ENCODE data around the gene VPS18.

Gene VPS18

GRCh38 chr15:40855706-40856234, 38.5 kb upstream of the VPS18 start:
- TF ChIP-seq CREB5 (CRISPR knock-in tag; IDR thresholded peaks at IDR 0.05; ENCODE audit: low read depth) (no peak), PATZ1 (CRISPR knock-in tag; IDR thresholded peaks at IDR 0.05; ENCODE audit: borderline replicate concordance) (no peak), SNAI2 (CRISPR knock-in tag; IDR thresholded peaks at IDR 0.05) (no peak), ARNTL (CRISPR knock-in tag; IDR thresholded peaks at IDR 0.05; ENCODE audit: borderline replicate concordance, low read depth) (no peak), ISL1 (CRISPR knock-in tag; IDR thresholded peaks at IDR 0.05) (no peak), TCF4 (CRISPR knock-in tag; IDR thresholded peaks at IDR 0.05; ENCODE audit: borderline replicate concordance) (no peak), PPARA (CRISPR knock-in tag; IDR thresholded peaks at IDR 0.05; ENCODE audit: borderline replicate concordance) (no peak), CSDC2 (CRISPR knock-in tag; IDR thresholded peaks at IDR 0.05) (no peak), ZFP30 (CRISPR knock-in tag; IDR thresholded peaks at IDR 0.05) (no peak), ZC3H10 (CRISPR knock-in tag; IDR thresholded peaks at IDR 0.05) (no peak), ESRRG (CRISPR knock-in tag; IDR thresholded peaks at IDR 0.05) (no peak), OSR1 (CRISPR knock-in tag; IDR thresholded peaks at IDR 0.05) (no peak), TOX (CRISPR knock-in tag; IDR thresholded peaks at IDR 0.05; ENCODE audit: borderline replicate concordance) (no peak), ZNF70 (CRISPR knock-in tag; IDR thresholded peaks at IDR 0.05) (no peak)
- no peak for ATAC-seq

- TF ChIP-seq SNAI2 (CRISPR knock-in tag; IDR thresholded peaks at IDR 0.05) (no peak), ARNTL (CRISPR knock-in tag; IDR thresholded peaks at IDR 0.05; ENCODE audit: borderline replicate concordance, low read depth) (no peak), GLIS3 (CRISPR knock-in tag; IDR thresholded peaks at IDR 0.05) (no peak), CSDC2 (CRISPR knock-in tag; IDR thresholded peaks at IDR 0.05) (no peak), ZFP3 (CRISPR knock-in tag; IDR thresholded peaks at IDR 0.05) (no peak), PATZ1 (CRISPR knock-in tag; IDR thresholded peaks at IDR 0.05; ENCODE audit: borderline replicate concordance) (no peak), ISL1 (CRISPR knock-in tag; IDR thresholded peaks at IDR 0.05) (no peak), PPARA (CRISPR knock-in tag; IDR thresholded peaks at IDR 0.05; ENCODE audit: borderline replicate concordance) (no peak), ZFP30 (CRISPR knock-in tag; IDR thresholded peaks at IDR 0.05) (no peak), RARB (CRISPR knock-in tag; IDR thresholded peaks at IDR 0.05) (no peak), ZC3H10 (CRISPR knock-in tag; IDR thresholded peaks at IDR 0.05) (no peak), OSR1 (CRISPR knock-in tag; IDR thresholded peaks at IDR 0.05) (no peak), ESRRG (CRISPR knock-in tag; IDR thresholded peaks at IDR 0.05) (no peak), POU6F1 (CRISPR knock-in tag; IDR thresholded peaks at IDR 0.05; ENCODE audit: borderline replicate concordance, low read depth) (no peak), BACH2 (CRISPR knock-in tag; IDR thresholded peaks at IDR 0.05; ENCODE audit: borderline replicate concordance) (no peak), CREB5 (CRISPR knock-in tag; IDR thresholded peaks at IDR 0.05; ENCODE audit: low read depth) (no peak), TSHZ2 (CRISPR knock-in tag; IDR thresholded peaks at IDR 0.05) (no peak), ZNF565 (CRISPR knock-in tag; conservative IDR thresholded peaks at IDR 0.05; ENCODE audit: low read depth) (no peak), ZNF8 (CRISPR knock-in tag; IDR thresholded peaks at IDR 0.05) (no peak), TOX (CRISPR knock-in tag; IDR thresholded peaks at IDR 0.05; ENCODE audit: borderline replicate concordance) (no peak)
- ATAC-seq, result no peak
These were observed 37.5 kb upstream of the VPS18 start for GRCh38 chr15:40856746-40857145.

All from SK-N-SH treated with all-trans-retinoic acid at 6 μM for 48 hours (cell line).